Measurements from ENCODE around the gene MTF2.
"Not testable (repeated sequence)": the region's sequence is repeated elsewhere in the genome, so short reads cannot be mapped to it uniquely, and the experiment has no call there.

Gene MTF2

DNA sequence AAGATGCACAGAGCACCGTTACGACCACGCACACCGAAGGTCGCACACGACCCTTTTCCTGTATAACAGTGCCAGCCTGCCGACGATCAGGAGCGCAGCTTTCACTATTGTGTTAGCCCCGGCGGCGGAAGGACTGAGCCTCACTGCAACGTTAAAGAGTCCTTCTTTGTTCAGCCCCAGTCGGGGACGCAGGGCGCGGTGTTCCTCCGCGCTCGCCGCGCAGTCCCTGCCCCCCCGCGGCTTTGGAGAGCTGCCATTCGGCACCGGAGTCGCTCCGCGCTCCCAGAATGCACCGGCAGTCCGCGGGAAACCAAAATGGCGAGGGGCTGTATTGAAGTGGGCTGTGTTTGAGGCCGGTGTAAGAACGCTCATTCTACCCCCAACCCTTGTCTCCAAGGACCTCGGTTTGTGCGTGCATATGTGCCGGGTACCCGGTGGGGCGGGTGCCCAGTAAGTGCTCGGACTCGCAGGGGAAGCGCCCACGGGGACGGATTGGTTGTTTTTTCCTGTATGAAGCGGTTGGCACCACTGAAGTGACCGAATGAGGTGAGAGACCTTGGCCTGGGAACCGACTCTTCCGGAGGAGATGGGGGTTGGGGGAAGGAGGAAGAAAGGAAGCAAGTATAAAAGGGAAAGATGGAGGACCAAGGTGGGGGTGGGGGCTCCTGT lies at the start of gene MTF2:
MTF2 (plus strand) TSS at position 298 of the 669 bp plus-strand sequence; CDS start at position 542, 244 bp downstream.
- peak; percentile 98 for DNase-seq (ENCODE audit: extremely low read depth, low read depth)
- TF ChIP-seq, protein P1, sequence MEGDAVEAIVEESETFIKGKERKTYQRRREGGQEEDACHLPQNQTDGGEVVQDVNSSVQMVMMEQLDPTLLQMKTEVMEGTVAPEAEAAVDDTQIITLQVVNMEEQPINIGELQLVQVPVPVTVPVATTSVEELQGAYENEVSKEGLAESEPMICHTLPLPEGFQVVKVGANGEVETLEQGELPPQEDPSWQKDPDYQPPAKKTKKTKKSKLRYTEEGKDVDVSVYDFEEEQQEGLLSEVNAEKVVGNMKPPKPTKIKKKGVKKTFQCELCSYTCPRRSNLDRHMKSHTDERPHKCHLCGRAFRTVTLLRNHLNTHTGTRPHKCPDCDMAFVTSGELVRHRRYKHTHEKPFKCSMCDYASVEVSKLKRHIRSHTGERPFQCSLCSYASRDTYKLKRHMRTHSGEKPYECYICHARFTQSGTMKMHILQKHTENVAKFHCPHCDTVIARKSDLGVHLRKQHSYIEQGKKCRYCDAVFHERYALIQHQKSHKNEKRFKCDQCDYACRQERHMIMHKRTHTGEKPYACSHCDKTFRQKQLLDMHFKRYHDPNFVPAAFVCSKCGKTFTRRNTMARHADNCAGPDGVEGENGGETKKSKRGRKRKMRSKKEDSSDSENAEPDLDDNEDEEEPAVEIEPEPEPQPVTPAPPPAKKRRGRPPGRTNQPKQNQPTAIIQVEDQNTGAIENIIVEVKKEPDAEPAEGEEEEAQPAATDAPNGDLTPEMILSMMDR (IDR thresholded peaks at IDR 0.05; ENCODE audit: low read depth, low read length) = no peak

DNA sequence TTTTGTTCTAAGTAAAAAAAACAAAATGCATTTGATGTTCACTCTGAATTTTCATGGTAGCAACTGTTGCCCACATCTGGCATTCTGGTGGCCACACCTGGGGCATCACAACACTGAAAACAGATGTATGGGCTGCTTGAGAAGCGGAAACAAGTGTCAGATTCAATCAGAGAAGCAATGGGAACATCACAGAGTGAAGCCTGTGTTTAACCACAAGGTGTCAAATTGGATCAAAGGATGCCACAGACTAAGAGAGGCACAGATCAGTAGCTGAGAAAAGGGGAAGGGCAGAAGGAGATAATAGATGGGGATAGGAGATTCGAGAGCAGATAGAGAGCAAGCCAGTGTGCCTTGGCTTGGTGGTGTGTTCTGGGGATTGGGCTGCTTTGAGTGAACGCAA lies 49.8 kb upstream of the MTF2 start:
- TF ChIP-seq, protein P1 (IDR thresholded peaks at IDR 0.05; ENCODE audit: low read depth, low read length) = no peak
- no peak for DNase-seq (ENCODE audit: extremely low read depth, low read depth)

DNA sequence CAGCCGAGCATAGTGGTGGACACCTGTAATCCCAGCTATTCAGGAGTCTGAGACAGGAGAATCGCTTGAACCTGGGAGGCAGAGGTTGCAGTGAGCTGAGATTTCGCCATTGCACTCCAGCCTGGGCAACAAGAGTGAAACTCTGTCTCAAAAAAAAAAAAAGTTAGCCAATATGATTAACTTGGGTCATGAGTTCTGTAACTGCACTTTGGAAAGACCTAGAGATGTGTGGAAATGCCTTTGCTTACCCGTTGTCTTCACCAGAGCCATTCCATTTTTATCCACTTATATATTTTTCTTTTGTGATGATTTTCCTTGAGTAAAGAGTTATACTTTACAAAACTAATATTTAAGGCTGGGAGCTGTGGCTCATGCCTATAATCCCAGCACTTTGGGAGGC lies 48.9 kb upstream of the MTF2 start:
- DNase-seq (ENCODE audit: extremely low read depth, low read depth) = not testable (repeated sequence)

DNA sequence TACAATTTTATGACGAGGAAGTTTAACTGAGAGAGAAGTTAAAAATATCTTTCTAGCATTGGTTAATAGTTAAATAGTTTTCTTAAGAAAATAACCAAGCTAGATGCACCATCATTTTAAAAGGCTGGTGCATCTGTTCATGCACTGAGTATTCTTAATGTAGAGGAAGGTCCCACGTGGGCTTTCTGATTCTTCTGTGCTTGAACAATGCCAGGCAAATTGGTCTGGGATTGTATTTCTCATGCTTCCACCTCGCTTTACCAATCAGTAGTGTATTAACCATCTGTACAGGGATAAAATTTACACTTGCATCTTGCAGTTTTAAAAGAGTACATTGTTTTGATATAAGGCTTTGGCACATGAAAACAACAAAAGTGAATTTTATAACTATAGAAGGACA lies 47.4 kb upstream of the MTF2 start:
- TF ChIP-seq, protein P1 (IDR thresholded peaks at IDR 0.05; ENCODE audit: low read depth, low read length) = no peak
- DNase-seq (ENCODE audit: extremely low read depth, low read depth) = no peak

DNA sequence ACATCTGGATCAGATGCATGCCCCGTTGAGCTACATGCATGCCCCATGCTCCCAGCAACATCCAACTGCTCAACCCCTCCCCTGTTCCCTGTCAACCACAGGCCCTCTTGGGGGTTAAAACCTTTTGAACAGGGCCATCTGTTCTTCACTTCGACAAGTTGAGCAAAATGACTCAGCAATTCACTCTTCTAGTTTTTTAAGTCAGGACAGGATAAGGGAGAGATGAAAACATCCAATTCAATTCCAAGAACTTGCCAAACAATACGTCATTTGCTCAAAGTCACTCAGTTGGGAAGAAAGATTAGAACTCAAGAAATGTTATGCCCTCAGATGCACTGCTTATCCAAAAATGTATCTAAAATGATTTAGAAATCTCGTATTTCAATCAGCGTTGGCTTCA lies 46.1 kb upstream of the MTF2 start:
- TF ChIP-seq, protein P1 (IDR thresholded peaks at IDR 0.05; ENCODE audit: low read depth, low read length) = no peak
- no peak for DNase-seq (ENCODE audit: extremely low read depth, low read depth)

DNA sequence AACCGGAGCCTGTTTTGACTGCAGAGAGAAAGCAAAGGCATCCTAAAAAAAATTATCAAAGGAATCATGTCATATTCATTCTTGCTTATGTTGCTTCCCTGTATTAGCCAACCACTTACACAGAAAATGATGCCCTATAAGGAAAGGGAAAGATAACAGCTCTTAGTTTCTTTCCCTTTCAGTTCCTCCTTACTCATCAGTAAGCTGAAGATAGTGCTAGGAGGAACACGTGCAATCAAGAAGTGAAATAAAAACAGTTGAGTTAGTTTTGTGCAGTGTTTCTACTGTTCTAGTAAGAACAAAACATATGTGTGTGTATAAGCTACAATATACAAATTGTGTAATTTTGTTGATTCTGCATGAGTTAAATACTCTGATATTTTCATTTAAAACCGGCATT lies 45.3 kb upstream of the MTF2 start:
- no peak for DNase-seq (ENCODE audit: extremely low read depth, low read depth)
- TF ChIP-seq, protein P1 (IDR thresholded peaks at IDR 0.05; ENCODE audit: low read depth, low read length) = no peak

DNA sequence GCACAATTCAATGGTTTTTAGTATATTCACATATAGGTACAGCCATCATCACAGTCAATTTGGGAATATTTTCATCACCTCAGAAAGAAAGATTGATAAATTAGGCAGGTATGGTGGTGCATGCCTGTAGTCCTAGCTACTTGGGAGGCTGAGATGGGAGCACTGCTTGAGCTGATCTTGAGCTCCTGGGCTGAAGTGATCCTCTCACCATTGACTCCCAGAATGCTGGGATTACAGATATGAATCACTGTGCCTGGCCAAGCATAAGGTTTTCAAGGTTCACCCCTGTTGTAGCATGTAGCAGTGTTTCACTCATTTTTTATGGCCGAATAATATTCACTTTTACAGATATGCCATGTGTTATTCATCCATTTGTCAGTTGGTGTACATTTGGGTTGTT lies 44.7 kb upstream of the MTF2 start:
- DNase-seq (ENCODE audit: extremely low read depth, low read depth) = no peak
- TF ChIP-seq, protein P1 (IDR thresholded peaks at IDR 0.05; ENCODE audit: low read depth, low read length) = no peak

DNA sequence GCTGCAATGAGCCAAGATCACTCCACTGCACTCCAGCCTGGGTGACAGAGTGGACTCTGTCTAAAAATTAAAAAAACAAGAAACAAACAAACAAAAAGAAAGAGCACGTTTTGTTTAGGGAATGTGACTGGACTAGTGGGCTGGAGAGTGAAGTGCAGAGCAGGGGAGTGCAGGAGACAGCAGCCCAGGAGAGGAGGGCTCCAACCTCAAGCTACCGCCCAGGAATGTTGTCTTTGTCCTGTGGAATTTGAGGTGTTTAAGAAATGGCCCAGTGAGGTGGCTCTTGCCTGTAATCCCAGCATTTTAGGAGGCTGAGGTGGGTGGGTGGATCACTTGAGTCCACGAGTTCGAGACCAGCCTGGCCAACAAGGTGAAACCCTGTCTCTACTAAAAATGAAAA lies 42.4 kb upstream of the MTF2 start:
- TF ChIP-seq, protein P1 (IDR thresholded peaks at IDR 0.05; ENCODE audit: low read depth, low read length) = no peak
- no peak for DNase-seq (ENCODE audit: extremely low read depth, low read depth)
